Measurements from ENCODE around the gene LRRC52.

LRRC52 gene, protein sequence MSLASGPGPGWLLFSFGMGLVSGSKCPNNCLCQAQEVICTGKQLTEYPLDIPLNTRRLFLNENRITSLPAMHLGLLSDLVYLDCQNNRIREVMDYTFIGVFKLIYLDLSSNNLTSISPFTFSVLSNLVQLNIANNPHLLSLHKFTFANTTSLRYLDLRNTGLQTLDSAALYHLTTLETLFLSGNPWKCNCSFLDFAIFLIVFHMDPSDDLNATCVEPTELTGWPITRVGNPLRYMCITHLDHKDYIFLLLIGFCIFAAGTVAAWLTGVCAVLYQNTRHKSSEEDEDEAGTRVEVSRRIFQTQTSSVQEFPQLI

DNA sequence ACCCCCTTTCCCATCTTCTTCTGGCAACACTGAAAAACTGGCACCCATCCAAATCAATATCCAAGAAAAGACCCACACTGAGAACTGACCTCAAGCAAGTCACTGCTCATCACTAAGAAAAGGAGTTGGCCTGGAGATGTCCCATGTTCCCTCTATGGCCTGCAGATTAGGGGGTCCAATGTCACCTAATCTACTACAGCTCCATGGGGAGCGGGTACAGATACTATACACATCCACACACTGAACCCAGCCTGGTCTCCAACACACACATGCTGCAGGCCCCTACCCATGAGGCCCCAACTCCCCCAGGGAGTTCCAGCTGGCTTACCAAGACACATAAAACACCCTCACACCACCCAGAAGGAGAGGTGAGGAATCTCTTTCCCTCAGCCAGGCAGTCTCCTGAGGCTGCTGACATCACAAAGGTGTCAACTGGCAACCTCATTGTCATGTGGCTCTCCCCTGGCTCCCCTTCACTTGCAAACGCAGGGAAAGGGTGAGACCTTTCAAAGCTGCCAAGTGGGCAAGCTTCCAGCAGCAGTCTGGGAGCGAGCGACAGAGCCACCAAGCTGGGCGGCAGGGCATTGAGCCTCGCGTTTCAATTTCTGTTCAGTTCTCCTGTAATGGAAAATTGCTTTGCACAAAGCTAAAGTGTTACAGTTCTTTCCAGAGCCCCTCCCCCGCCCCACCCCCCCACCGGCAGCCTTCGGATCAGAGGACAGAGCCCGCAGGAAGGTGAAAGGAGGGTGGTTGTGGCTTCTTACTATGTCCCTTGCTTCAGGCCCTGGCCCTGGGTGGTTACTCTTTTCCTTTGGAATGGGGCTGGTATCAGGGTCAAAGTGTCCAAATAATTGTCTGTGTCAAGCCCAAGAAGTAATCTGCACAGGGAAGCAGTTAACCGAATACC lies at the start of gene LRRC52:
Gene LRRC52, plus strand, starts transcription at position 469 of the 907 bp plus-strand sequence. Its CDS starts 297 bp downstream, at position 766.
- H3K27ac Mint-ChIP-seq: no peak within 1 kb of the TSS
- H3K4me3 Mint-ChIP-seq: no peak within 1 kb of the TSS
- H3K9me3 Mint-ChIP-seq: no peaks in the 10 kb centered on the region
- no peaks in the 10 kb centered on the region for H3K4me1 Mint-ChIP-seq (ENCODE audit: low read depth)
- H3K36me3 Mint-ChIP-seq (ENCODE audit: low read depth): no peaks in the 10 kb centered on the region
- peaks cover 37% of the 10 kb centered on the region for H3K27me3 Mint-ChIP-seq
- intact Hi-C loops (cut with micrococcal nuclease): no loop called here

DNA sequence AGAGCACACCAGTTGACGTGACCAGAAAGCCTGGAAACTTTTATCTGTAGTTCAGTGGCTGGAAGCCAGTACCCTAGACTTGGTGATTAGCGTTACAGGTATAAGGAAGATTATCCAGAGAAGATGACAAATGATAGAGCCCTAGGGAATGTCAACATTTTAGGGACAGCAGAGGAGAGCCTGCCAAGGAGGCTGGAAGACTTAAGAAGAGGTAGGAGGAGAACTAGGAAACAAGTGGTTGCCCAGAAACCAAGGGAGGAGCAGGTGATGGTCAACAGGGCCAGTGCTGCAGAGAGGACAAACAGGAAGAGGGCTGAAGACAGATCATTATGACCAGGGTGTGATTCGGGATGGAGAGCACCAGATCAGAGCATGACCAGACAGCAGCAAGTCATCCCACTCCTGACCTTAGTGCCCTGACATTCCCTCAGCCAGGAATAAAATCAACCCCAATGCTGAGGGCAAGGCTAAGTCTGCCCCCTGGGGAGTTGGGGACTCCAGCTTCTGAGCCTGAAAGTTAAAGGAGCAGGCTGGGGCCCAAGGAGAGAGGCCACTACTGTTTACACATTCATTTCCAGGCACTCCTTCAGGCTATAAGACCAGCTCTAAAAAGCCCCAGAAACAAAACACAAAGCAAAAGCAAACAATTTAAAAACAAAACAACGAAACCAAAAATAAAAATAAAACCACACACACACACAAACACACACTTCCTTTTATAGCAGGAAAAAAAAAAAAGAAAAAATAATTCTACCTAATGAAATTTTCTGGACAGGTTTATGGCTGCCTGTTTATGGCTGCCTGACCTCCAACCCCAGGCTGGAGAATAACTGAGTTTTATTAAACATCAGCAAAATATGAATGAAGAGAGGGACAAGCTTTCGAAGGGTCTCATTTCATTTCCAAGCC lies 48.6 kb upstream of the LRRC52 start:
- Mint-ChIP-seq H3K9me3 (no peaks in the 10 kb centered on the region), H3K4me1 (ENCODE audit: low read depth) (no peaks in the 10 kb centered on the region), H3K27me3 (peaks cover 8% of the 10 kb centered on the region), H3K36me3 (ENCODE audit: low read depth) (no peaks in the 10 kb centered on the region), H3K27ac (no peak overlapping the region), H3K4me3 (no peak overlapping the region)
- intact Hi-C loops (cut with micrococcal nuclease): no loop called here

DNA sequence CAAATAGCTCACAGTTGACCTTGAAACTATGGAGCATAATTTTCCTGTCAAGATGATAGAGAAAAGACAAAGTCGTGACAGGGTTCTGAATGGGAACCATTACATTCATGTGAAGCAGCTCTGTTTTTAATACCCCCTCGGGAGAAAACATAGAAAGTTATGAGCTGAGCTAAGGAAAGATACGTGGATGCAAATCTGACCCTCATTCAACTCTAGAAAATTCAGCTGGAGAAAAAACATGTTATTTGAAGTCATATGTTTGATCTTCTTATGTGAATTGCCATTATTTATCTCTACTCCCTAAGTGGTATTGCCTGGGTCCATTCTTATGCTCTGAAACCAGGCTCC lies 48.0 kb upstream of the LRRC52 start:
- Mint-ChIP-seq H3K4me1 (ENCODE audit: low read depth) (no peaks in the 10 kb centered on the region), H3K4me3 (no peak overlapping the region), H3K9me3 (no peaks in the 10 kb centered on the region)

DNA sequence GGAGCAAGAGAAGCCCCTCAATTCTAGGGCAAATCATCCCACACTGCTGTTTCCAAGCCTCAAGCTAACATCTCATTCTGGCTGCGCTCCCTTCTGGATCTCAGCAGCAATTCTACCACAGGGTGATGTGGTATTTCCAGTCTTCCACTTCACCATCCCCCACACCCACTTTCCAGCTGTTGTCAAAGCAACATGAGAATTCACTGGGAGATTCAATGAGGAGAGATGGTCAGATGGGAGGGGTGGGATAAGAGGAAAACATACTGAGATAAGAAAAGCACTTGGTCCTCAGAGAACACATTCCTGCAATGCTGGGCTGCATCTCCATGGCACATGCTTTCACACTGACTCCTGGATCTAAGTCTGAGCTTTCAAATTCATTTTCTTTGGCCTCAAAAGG lies 47.3 kb upstream of the LRRC52 start:
- H3K4me1 Mint-ChIP-seq (ENCODE audit: low read depth): no peaks in the 10 kb centered on the region
- H3K27me3 Mint-ChIP-seq: peaks cover 10% of the 10 kb centered on the region
- H3K9me3 Mint-ChIP-seq: no peaks in the 10 kb centered on the region
- H3K4me3 Mint-ChIP-seq: no peak overlapping the region
- intact Hi-C loops (cut with micrococcal nuclease): no loop called here
- H3K27ac Mint-ChIP-seq: no peak overlapping the region
- no peaks in the 10 kb centered on the region for H3K36me3 Mint-ChIP-seq (ENCODE audit: low read depth)

More for the DNA sequence above, 48.0 kb upstream of the LRRC52 start:
- intact Hi-C loops (cut with micrococcal nuclease): no loop called here
- peaks cover 7% of the 10 kb centered on the region for H3K27me3 Mint-ChIP-seq
- H3K27ac Mint-ChIP-seq: no peak overlapping the region
- no peaks in the 10 kb centered on the region for H3K36me3 Mint-ChIP-seq (ENCODE audit: low read depth)

DNA sequence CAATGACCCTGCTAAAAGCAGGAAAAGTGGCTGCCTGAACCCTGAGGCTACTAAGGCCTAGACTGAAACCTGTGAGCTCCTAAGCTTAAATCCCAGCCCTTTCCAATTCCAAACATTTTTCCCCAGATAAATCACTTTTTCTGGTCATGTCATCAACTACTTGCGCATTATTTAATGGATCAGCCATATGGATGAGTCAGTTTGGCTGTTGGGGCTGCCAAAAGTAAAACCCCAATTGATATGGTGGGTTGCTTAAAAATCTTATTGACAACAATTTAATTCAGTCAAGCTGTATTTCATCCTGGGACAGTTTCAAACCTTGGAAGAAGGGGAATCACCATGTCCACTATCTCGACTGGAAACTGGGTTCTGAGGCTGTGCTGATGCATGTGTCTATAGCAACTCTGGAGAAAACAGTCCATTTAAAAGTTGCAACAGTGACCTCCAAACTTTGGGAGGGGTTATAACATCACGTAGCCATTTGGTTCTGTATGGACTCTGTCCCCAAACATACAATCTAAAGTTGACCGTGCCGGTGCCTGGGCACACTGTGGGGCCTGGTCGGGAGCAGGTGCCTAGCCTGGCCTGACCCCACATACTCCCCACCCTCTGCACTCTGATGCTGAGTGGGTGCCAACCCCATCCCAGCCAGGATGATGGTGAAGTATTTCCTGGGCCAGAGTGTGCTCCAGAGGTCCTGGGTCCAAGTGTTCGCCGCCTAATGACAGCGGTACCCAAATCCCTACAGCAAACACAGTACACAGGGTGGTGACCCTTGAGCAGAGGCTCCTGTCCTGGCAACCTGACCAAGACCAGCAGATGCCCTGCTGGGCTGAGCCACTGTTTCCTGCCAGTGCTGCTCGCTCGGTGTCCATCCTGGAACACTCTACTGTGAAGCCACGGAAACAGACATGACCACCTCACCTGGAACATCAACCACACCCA lies 46.5 kb upstream of the LRRC52 start:
- H3K4me3 Mint-ChIP-seq: no peak overlapping the region
- intact Hi-C loops (cut with micrococcal nuclease): no loop called here
- no peak overlapping the region for H3K27ac Mint-ChIP-seq
- no peaks in the 10 kb centered on the region for H3K4me1 Mint-ChIP-seq (ENCODE audit: low read depth)
- no peaks in the 10 kb centered on the region for H3K36me3 Mint-ChIP-seq (ENCODE audit: low read depth)
- peaks cover 10% of the 10 kb centered on the region for H3K27me3 Mint-ChIP-seq
- H3K9me3 Mint-ChIP-seq: no peaks in the 10 kb centered on the region

DNA sequence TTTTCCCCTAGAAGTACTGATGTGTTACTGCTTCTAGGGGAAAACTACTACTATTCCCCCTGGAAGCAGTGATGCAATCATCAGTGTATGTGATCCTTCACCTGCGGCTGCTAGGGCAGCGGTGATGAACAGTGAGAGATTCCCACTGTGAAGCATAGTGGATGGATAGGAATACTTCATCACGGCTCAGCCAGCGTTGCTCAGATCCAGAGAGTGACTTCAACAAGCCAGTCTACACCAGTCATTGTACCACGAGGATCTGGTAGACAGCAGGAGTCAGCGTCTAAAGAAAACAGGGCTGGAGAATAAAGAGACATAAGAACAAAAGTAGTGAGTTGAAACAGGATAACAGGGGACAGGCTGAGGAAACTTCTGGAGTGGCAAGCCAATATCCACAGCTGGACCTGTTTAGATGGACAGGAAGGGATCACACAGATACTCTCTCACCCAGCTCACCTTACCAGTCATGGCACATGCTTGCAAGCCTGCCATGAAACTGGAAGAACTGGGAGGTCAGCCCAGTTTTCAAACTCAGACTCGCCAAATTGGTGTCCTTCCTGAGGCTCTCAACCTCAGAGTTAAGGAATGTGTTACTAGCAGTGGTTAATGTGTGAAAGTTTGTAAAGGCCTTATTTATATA lies 42.4 kb upstream of the LRRC52 start:
- H3K4me3 Mint-ChIP-seq: no peak overlapping the region
- no peaks in the 10 kb centered on the region for H3K9me3 Mint-ChIP-seq
- intact Hi-C loops (cut with micrococcal nuclease): no loop called here
- no peak overlapping the region for H3K27ac Mint-ChIP-seq
- H3K4me1 Mint-ChIP-seq (ENCODE audit: low read depth): no peaks in the 10 kb centered on the region
- no peaks in the 10 kb centered on the region for H3K36me3 Mint-ChIP-seq (ENCODE audit: low read depth)
- peaks cover 10% of the 10 kb centered on the region for H3K27me3 Mint-ChIP-seq

DNA sequence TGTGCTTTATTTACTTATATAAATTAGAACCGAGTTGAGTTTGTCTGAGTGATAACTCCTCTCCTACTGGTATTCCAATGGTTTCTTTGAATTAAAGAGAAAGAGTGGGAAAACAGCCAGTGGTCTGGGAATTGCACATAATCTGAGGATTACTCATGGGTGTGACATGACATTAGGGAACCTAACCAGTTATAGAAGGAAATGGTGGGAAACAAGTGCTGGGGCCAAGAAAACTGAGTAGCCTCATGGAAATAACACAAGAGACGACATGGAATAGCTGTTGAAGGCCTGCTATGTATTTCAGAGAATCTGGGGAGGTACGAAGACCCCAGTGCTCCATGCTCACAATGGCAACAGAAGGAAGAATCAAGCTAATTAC lies 41.8 kb upstream of the LRRC52 start:
- intact Hi-C loops (cut with micrococcal nuclease): no loop called here
- H3K36me3 Mint-ChIP-seq (ENCODE audit: low read depth): no peaks in the 10 kb centered on the region
- H3K4me1 Mint-ChIP-seq (ENCODE audit: low read depth): no peaks in the 10 kb centered on the region
- no peak overlapping the region for H3K27ac Mint-ChIP-seq
- no peak overlapping the region for H3K4me3 Mint-ChIP-seq
- H3K9me3 Mint-ChIP-seq: no peaks in the 10 kb centered on the region
- peaks cover 10% of the 10 kb centered on the region for H3K27me3 Mint-ChIP-seq

DNA sequence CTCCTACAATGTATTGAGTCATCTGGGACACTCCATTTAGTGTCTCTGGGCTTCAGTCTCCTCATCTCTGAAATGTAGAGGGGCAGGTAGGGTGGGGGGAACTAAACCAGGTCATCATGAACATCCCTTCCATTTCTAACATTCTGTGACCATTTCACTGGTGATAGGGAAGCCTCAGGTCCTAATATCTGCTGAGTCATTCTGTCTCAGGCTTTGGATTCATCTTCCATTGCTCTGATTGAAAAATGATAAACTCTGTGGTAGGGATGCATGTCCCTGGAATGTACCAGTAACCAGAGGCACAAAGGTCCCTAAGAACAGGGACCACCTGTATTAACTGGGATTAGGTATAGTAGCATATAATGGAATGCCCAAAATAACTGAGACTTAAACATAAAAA lies 36.2 kb upstream of the LRRC52 start:
- Mint-ChIP-seq H3K9me3 (no peaks in the 10 kb centered on the region), H3K36me3 (ENCODE audit: low read depth) (no peaks in the 10 kb centered on the region), H3K4me1 (ENCODE audit: low read depth) (no peaks in the 10 kb centered on the region), H3K27ac (no peak overlapping the region), H3K27me3 (peaks cover 8% of the 10 kb centered on the region), H3K4me3 (no peak overlapping the region)
- intact Hi-C loops (cut with micrococcal nuclease): no loop called here

DNA sequence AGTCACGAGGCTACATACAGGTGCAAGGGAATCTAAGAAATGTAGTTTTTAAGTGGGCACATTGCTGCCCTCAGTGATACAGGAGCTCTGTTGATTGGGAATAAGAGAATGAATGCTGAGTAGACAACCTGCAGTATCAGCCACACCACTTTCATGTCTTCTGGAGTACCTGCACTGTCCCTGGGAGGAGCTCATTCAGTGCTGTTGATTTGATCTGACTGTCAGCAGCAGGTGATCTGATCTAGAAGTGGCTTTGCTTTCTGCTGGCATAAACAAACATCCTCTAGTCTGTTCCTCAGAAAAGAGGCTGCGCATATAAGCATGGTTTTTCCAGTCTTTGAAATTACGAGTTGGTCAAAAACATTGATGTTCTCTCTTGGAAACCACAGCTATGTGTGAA lies 35.5 kb upstream of the LRRC52 start:
- peaks cover 10% of the 10 kb centered on the region for H3K27me3 Mint-ChIP-seq
- H3K4me3 Mint-ChIP-seq: no peak overlapping the region
- H3K27ac Mint-ChIP-seq: no peak overlapping the region
- H3K4me1 Mint-ChIP-seq (ENCODE audit: low read depth): no peaks in the 10 kb centered on the region
- no peaks in the 10 kb centered on the region for H3K36me3 Mint-ChIP-seq (ENCODE audit: low read depth)
- H3K9me3 Mint-ChIP-seq: no peaks in the 10 kb centered on the region
- intact Hi-C loops (cut with micrococcal nuclease): no loop called here

DNA sequence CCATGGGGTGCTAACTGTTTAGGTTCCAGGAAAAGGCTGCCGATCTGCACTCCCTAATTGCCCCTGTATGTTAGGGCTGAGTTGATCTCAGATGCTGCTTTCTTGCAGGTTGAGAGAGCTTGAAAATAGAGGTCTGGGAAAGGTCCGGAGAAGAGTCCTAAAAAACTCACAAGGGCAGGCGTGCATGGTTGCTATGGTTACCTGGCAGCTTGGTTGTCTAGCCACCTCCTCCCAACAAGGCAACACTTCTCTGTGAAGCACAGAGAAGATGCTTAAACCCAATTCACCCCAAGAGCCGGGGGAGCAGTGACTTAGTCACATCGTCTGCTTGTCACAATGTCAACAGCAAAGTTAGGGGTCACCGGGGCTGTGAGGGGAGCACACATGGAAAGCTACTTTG lies 31.0 kb upstream of the LRRC52 start:
- H3K27me3 Mint-ChIP-seq: peaks cover 7% of the 10 kb centered on the region
- H3K36me3 Mint-ChIP-seq (ENCODE audit: low read depth): no peaks in the 10 kb centered on the region
- intact Hi-C loops (cut with micrococcal nuclease): no loop called here
- no peak overlapping the region for H3K27ac Mint-ChIP-seq
- no peak overlapping the region for H3K4me3 Mint-ChIP-seq
- no peaks in the 10 kb centered on the region for H3K9me3 Mint-ChIP-seq
- no peaks in the 10 kb centered on the region for H3K4me1 Mint-ChIP-seq (ENCODE audit: low read depth)

DNA sequence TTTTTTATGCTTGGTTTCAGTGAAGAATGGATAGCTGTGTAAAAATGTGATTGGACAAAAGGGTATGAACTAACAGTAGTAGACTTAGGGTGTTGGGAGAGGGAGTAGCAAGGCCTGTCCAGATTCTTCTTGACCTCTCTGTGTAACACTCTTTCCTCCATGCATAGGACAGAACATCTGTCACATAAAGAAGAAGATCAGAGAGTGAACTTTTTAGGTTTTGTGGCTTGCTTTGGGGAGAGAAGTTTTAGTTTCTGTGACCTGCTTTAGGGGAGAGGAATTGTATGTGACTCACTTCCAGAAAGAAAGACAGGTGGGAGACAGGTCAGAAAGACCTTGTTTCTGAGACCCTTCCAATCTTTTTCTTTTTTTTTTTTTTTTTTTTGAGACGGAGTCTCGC lies 27.3 kb upstream of the LRRC52 start:
- H3K27ac Mint-ChIP-seq: no peak overlapping the region
- no peaks in the 10 kb centered on the region for H3K4me1 Mint-ChIP-seq (ENCODE audit: low read depth)
- intact Hi-C loops (cut with micrococcal nuclease): no loop called here

DNA sequence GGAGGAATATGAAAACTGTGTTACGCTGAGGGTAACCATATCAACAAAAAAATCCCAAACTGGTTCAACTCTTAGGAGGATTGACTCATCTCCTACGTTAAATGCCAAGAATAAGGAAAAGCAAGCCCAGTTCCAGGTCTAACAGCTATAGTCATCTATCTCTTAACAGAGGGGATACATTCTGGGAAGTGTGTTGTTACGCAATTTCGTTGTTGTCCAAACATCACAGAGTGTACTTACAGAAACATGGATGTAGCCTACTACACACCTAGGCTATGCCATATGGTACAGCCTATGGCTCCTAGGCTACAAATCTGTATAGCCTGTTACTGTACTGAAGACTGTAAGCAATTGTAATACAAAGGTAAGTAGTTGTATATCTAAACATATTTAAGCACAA lies 23.2 kb upstream of the LRRC52 start:
- no peaks in the 10 kb centered on the region for H3K36me3 Mint-ChIP-seq (ENCODE audit: low read depth)
- no peak overlapping the region for H3K27ac Mint-ChIP-seq
- no peaks in the 10 kb centered on the region for H3K4me1 Mint-ChIP-seq (ENCODE audit: low read depth)
- peaks cover 15% of the 10 kb centered on the region for H3K27me3 Mint-ChIP-seq
- peaks cover 29% of the 10 kb centered on the region for H3K9me3 Mint-ChIP-seq
- intact Hi-C loops (cut with micrococcal nuclease): no loop called here
- no peak overlapping the region for H3K4me3 Mint-ChIP-seq

More for the DNA sequence above, 27.3 kb upstream of the LRRC52 start:
- Mint-ChIP-seq H3K4me3 (no peak overlapping the region), H3K36me3 (ENCODE audit: low read depth) (no peaks in the 10 kb centered on the region), H3K9me3 (peaks cover 16% of the 10 kb centered on the region), H3K27me3 (peaks cover 10% of the 10 kb centered on the region)
